ENCODE results near the gene C1QL1.

The C1QL1 gene

GRCh38 chr17:44924107-44924544 lies 44.0 kb downstream of the C1QL1 start:
- DNase-seq (ENCODE audit: low spot score in 2 of 2) (no peak), ATAC-seq (ENCODE audit: low read depth) (no peak)
- no peak overlapping the region for H3K4me3 Mint-ChIP-seq
- no peaks in the 10 kb centered on the region for H3K36me3 Mint-ChIP-seq
- no peak overlapping the region for H3K27ac Mint-ChIP-seq
- H3K9me3 Mint-ChIP-seq: no peaks in the 10 kb centered on the region
- H3K27me3 Mint-ChIP-seq: peaks cover 7% of the 10 kb centered on the region
- peaks cover 15% of the 10 kb centered on the region for H3K4me1 Mint-ChIP-seq

GRCh38 chr17:44922746-44923470 lies 45.2 kb downstream of the C1QL1 start:
- ATAC-seq (ENCODE audit: low read depth) (no peak), DNase-seq (ENCODE audit: low spot score in 2 of 2) (no peak)
- H3K4me3 Mint-ChIP-seq: no peak overlapping the region
- H3K36me3 Mint-ChIP-seq: no peaks in the 10 kb centered on the region
- no peak overlapping the region for H3K27ac Mint-ChIP-seq
- H3K9me3 Mint-ChIP-seq: no peaks in the 10 kb centered on the region
- H3K4me1 Mint-ChIP-seq: peaks cover 15% of the 10 kb centered on the region
- H3K27me3 Mint-ChIP-seq: peaks cover 7% of the 10 kb centered on the region

- no peaks in the 10 kb centered on the region for H3K9me3 Mint-ChIP-seq
- H3K36me3 Mint-ChIP-seq: no peaks in the 10 kb centered on the region
- peaks cover 9% of the 10 kb centered on the region for H3K27me3 Mint-ChIP-seq
- H3K4me1 Mint-ChIP-seq: peaks cover 15% of the 10 kb centered on the region
- ATAC-seq (ENCODE audit: low read depth) (no peak), DNase-seq (ENCODE audit: low spot score in 2 of 2) (no peak)
- H3K4me3 Mint-ChIP-seq: no peak overlapping the region
- H3K27ac Mint-ChIP-seq: no peak overlapping the region
Observed at GRCh38 chr17:44922136-44922535, 46.0 kb downstream of the C1QL1 start.

- Mint-ChIP-seq H3K9me3 (no peaks in the 10 kb centered on the region), H3K27ac (no peak overlapping the region), H3K4me3 (no peak overlapping the region), H3K27me3 (peaks cover 10% of the 10 kb centered on the region), H3K4me1 (peaks cover 15% of the 10 kb centered on the region), H3K36me3 (no peaks in the 10 kb centered on the region)
- no peak for ATAC-seq (ENCODE audit: low read depth)
- no peak for DNase-seq (ENCODE audit: low spot score in 2 of 2)
Observed at GRCh38 chr17:44921122-44921882, 46.8 kb downstream of the C1QL1 start.

GRCh38 chr17:44920565-44920940 lies 47.5 kb downstream of the C1QL1 start:
- Mint-ChIP-seq H3K27me3 (peaks cover 10% of the 10 kb centered on the region), H3K4me3 (no peak overlapping the region)

GRCh38 chr17:44919885-44920564 lies 48.1 kb downstream of the C1QL1 start:
- Mint-ChIP-seq H3K36me3 (no peaks in the 10 kb centered on the region), H3K27ac (no peak overlapping the region), H3K4me1 (peaks cover 15% of the 10 kb centered on the region), H3K4me3 (peak overlapping the region; percentile 4), H3K27me3 (peaks cover 10% of the 10 kb centered on the region), H3K9me3 (no peaks in the 10 kb centered on the region)
- ATAC-seq (ENCODE audit: low read depth) (peak; percentile 91), DNase-seq (ENCODE audit: low spot score in 2 of 2) (peak; percentile 53 to 59)

More at GRCh38 chr17:44920565-44920940, 47.5 kb downstream of the C1QL1 start:
- H3K4me1 Mint-ChIP-seq: peaks cover 15% of the 10 kb centered on the region
- H3K9me3 Mint-ChIP-seq: no peaks in the 10 kb centered on the region
- peak; percentile 53 for ATAC-seq (ENCODE audit: low read depth)
- no peak for DNase-seq (ENCODE audit: low spot score in 2 of 2)
- H3K36me3 Mint-ChIP-seq: no peaks in the 10 kb centered on the region
- no peak overlapping the region for H3K27ac Mint-ChIP-seq

- Mint-ChIP-seq H3K27me3 (peaks cover 12% of the 10 kb centered on the region), H3K36me3 (no peaks in the 10 kb centered on the region), H3K4me3 (no peak overlapping the region), H3K4me1 (peaks cover 15% of the 10 kb centered on the region), H3K9me3 (no peaks in the 10 kb centered on the region), H3K27ac (no peak overlapping the region)
- DNase-seq (ENCODE audit: low spot score in 2 of 2) (no peak), ATAC-seq (ENCODE audit: low read depth) (no peak)
Observed at GRCh38 chr17:44919411-44919810, 48.7 kb downstream of the C1QL1 start.

GRCh38 chr17:44918006-44918405 lies 50.1 kb downstream of the C1QL1 start:
- Mint-ChIP-seq H3K36me3 (no peaks in the 10 kb centered on the region), H3K4me1 (peaks cover 19% of the 10 kb centered on the region), H3K27me3 (peaks cover 18% of the 10 kb centered on the region), H3K9me3 (no peaks in the 10 kb centered on the region), H3K4me3 (no peak overlapping the region), H3K27ac (no peak overlapping the region)
- no peak for ATAC-seq (ENCODE audit: low read depth)
- no peak for DNase-seq (ENCODE audit: low spot score in 2 of 2)

- DNase-seq (ENCODE audit: low spot score in 2 of 2): no peak
- Mint-ChIP-seq H3K4me3 (no peak overlapping the region), H3K9me3 (no peaks in the 10 kb centered on the region), H3K27me3 (peaks cover 17% of the 10 kb centered on the region), H3K4me1 (peaks cover 19% of the 10 kb centered on the region), H3K36me3 (no peaks in the 10 kb centered on the region), H3K27ac (no peak overlapping the region)
- no peak for ATAC-seq (ENCODE audit: low read depth)
Observed at GRCh38 chr17:44917456-44917855, 50.6 kb downstream of the C1QL1 start.

- H3K9me3 Mint-ChIP-seq: no peaks in the 10 kb centered on the region
- ATAC-seq (ENCODE audit: low read depth): no peak
- no peak overlapping the region for H3K27ac Mint-ChIP-seq
- H3K27me3 Mint-ChIP-seq: peaks cover 18% of the 10 kb centered on the region
- no peaks in the 10 kb centered on the region for H3K36me3 Mint-ChIP-seq
- H3K4me1 Mint-ChIP-seq: peaks cover 19% of the 10 kb centered on the region
- no peak overlapping the region for H3K4me3 Mint-ChIP-seq
- no peak for DNase-seq (ENCODE audit: low spot score in 2 of 2)
Observed at GRCh38 chr17:44916781-44917241, 51.3 kb downstream of the C1QL1 start.

GRCh38 chr17:44915862-44916780 lies 52.0 kb downstream of the C1QL1 start:
- DNase-seq (ENCODE audit: low spot score in 2 of 2) (no peak), ATAC-seq (ENCODE audit: low read depth) (no peak)
- peaks cover 14% of the 10 kb centered on the region for H3K27me3 Mint-ChIP-seq
- peaks cover 15% of the 10 kb centered on the region for H3K4me1 Mint-ChIP-seq
- no peak overlapping the region for H3K27ac Mint-ChIP-seq
- no peak overlapping the region for H3K4me3 Mint-ChIP-seq
- no peaks in the 10 kb centered on the region for H3K9me3 Mint-ChIP-seq
- H3K36me3 Mint-ChIP-seq: no peaks in the 10 kb centered on the region

- no peaks in the 10 kb centered on the region for H3K9me3 Mint-ChIP-seq
- ATAC-seq (ENCODE audit: low read depth) (no peak), DNase-seq (ENCODE audit: low spot score in 2 of 2) (no peak)
- no peaks in the 10 kb centered on the region for H3K36me3 Mint-ChIP-seq
- H3K27ac Mint-ChIP-seq: no peak within 1 kb of the TSS
- peaks cover 13% of the 10 kb centered on the region for H3K4me1 Mint-ChIP-seq
- peaks cover 18% of the 10 kb centered on the region for H3K27me3 Mint-ChIP-seq
- no peak within 1 kb of the TSS for H3K4me3 Mint-ChIP-seq
Observed at GRCh38 chr17:44915321-44915726, 52.8 kb downstream of the C1QL1 start, which contains the start of gene GFAP. Gene GFAP, minus strand, starts transcription at chr17:44915500. Its CDS starts 14 bp downstream, at chr17:44915486.

GRCh38 chr17:44914698-44915271 lies 53.3 kb downstream of the C1QL1 start:
- peaks cover 18% of the 10 kb centered on the region for H3K27me3 Mint-ChIP-seq
- ATAC-seq (ENCODE audit: low read depth): no peak
- no peaks in the 10 kb centered on the region for H3K36me3 Mint-ChIP-seq
- no peak for DNase-seq (ENCODE audit: low spot score in 2 of 2)
- peaks cover 8% of the 10 kb centered on the region for H3K4me1 Mint-ChIP-seq
- H3K9me3 Mint-ChIP-seq: no peaks in the 10 kb centered on the region
- H3K4me3 Mint-ChIP-seq: no peak overlapping the region
- no peak overlapping the region for H3K27ac Mint-ChIP-seq
